Measurements from ENCODE around the gene ARHGEF16.

DNA sequence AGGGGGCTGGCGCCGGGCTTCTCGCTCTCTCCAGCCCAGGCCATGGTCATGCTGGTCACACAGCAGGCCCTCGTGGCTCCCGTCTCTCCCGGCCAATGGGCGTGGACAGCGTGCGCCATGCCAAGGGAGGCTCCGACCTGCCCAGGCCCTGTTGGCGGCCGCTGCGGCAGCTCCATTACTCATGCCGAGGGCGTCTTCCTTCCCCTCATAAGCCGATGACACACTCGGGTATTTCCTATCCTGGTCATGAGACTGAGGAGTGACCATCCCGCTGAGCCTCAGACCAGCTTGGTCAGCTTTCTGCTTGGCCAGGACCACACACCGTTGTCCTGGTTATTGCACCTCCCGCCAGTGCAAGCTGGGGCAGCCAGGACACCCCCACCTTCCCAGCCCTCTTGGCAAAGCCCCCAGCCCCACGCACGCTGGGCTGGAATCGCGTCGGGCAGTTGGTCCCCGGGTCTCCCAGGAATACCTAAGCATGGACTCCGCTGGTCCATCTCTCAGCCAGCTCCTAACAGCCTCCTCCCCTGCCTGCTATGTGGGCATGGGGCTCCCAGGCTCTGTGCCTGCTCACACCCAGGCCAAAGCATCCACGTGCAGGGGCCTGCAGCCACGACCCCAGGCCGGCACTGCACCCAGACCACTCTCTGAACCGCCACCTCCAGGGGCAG is 49.8 kb downstream of the ARHGEF16 start:
- no peak for TF ChIP-seq CTCF (conservative IDR thresholded peaks at IDR 0.05; ENCODE audit: low read depth, low read length)
- TF ChIP-seq EZH2 (IDR thresholded peaks at IDR 0.05; ENCODE audit: borderline replicate concordance, low read depth, low read length, poor library complexity, severe bottlenecking) = no peak
